ENCODE results near the gene SLC2A3. TPM values are rescaled to one million over a fixed set of nuclear protein-coding genes. Genes with fewer than 3 reads are reported as not detected.
"Not testable (repeated sequence)": the region's sequence is repeated elsewhere in the genome, so short reads cannot be mapped to it uniquely, and the experiment has no call there.

SLC2A3 gene
- total and polyA plus RNA-seq, 2 donors (not counting 3 experiments of a cell fraction or from before 2014, with no cell fraction given), result 13.9 to 20.8 TPM

- Histone ChIP-seq H3K36me3 (ENCODE audit: control insufficient read depth in 2 of 2, extremely low read depth in 1 of 2, insufficient read depth in 2 of 2, low read length in 2 of 2) (no peaks in the 10 kb centered on the region), H3K4me2 (ENCODE audit: insufficient read depth, low read length) (no peak overlapping the region), H3K9me1 (replicated peaks; ENCODE audit: control insufficient read depth, extremely low read depth, insufficient read depth, low read length) (no peaks in the 10 kb centered on the region), H3K27ac (ENCODE audit: insufficient read depth, low read depth, low read length) (no peak overlapping the region), H3K4me3 (replicated peaks in 1 of 3; ENCODE audit: insufficient read depth in 1 of 3, low read depth in 1 of 3, low read length in 3 of 3) (no peak overlapping the region), H3K79me2 (ENCODE audit: control insufficient read depth, insufficient read depth, low read length) (no peaks in the 10 kb centered on the region), H3K9ac (replicated peaks; ENCODE audit: extremely low read depth, insufficient read depth, low read length) (no peak overlapping the region), H4K20me1 (replicated peaks; ENCODE audit: control insufficient read depth, extremely low read depth, insufficient read depth, low read length) (no peaks in the 10 kb centered on the region), H3K9me3 (replicated peaks; ENCODE audit: control insufficient read depth, insufficient read depth, low read length) (no peaks in the 10 kb centered on the region), H3K4me1 (ENCODE audit: control insufficient read depth, extremely low read depth, insufficient read depth, low read length) (peaks cover 6% of the 10 kb centered on the region), H2AFZ (ENCODE audit: low read depth, low read length) (no peak overlapping the region), H3K27me3 (ENCODE audit: control insufficient read depth in 2 of 2, insufficient read depth in 2 of 2, low read length in 2 of 2) (peaks cover 0 to 10% of the 10 kb centered on the region in 2 experiments)
- intact Hi-C loops (cut with micrococcal nuclease) (loop anchor here (1.0 to 2.0 kb wide), 4 partner anchors 47 to 230 kb away; no protein-coding TSS in a partner anchor), dilution Hi-C loops (cut with MboI; ENCODE audit: extremely low pct_ligation_motif_present, low sequenced_read_pairs) (no loop called here)
- peak; percentile 75 for DNase-seq (ENCODE audit: low read depth, low spot score)
- FAIRE-seq, result peak; percentile 52
- ChIA-PET POLR2A (interaction anchor here (0.6 kb wide), 1 partner anchor 29 kb away, joined by 3 read pairs; no protein-coding TSS in a partner anchor), CTCF (interaction anchor here (0.6 to 3.1 kb wide), 8 partner anchors 11 to 156 kb away, joined by 3 to 13 read pairs (median 4); no protein-coding TSS in a partner anchor)
- TF ChIP-seq POLR2AphosphoS5 (IDR thresholded peaks at IDR 0.05; ENCODE audit: insufficient read depth, low read depth, low read length) (no peak), POLR2A (IDR thresholded peaks at IDR 0.05; ENCODE audit: low read depth, low read length) (no peak), MYC (IDR thresholded peaks at IDR 0.05; ENCODE audit: low read depth, low read length) (no peak), FOS (IDR thresholded peaks at IDR 0.05; ENCODE audit: borderline replicate concordance, insufficient read depth, low read length) (no peak), CTCF (IDR thresholded peaks at IDR 0.05; ENCODE audit: extremely low read depth in 1 of 2, insufficient read depth in 1 of 2, low read depth in 1 of 2, low read length in 2 of 2) (peak; percentile 45 to 55), JUN (IDR thresholded peaks at IDR 0.05; ENCODE audit: borderline replicate concordance, insufficient read depth, insufficient read length, low read depth) (no peak), MAX (IDR thresholded peaks at IDR 0.05; ENCODE audit: insufficient read depth, insufficient read length) (no peak), GATA2 (IDR thresholded peaks at IDR 0.05; ENCODE audit: insufficient read depth, insufficient read length, low read depth, low read length) (peak; percentile 32), EZH2 (IDR thresholded peaks at IDR 0.05; ENCODE audit: borderline replicate concordance, low read depth, low read length, severe bottlenecking) (no peak)
- BruUV-seq (replicated peaks), result no TSS peak
Measured at GRCh38 chr12:7907009-7907408, 29.0 kb downstream of the SLC2A3 start.

- H3K9ac ChIP-seq (replicated peaks; ENCODE audit: extremely low read depth, insufficient read depth, low read length); H3K27ac ChIP-seq (ENCODE audit: insufficient read depth, low read depth, low read length); FAIRE-seq; H3K36me3 ChIP-seq (ENCODE audit: control insufficient read depth in 2 of 2, extremely low read depth in 1 of 2, insufficient read depth in 2 of 2, low read length in 2 of 2); dilution Hi-C loops (cut with MboI; ENCODE audit: extremely low pct_ligation_motif_present, low sequenced_read_pairs); H2AFZ ChIP-seq (ENCODE audit: low read depth, low read length); H4K20me1 ChIP-seq (replicated peaks; ENCODE audit: control insufficient read depth, extremely low read depth, insufficient read depth, low read length); H3K4me3 ChIP-seq (replicated peaks in 1 of 3; ENCODE audit: insufficient read depth in 1 of 3, low read depth in 1 of 3, low read length in 3 of 3); POLR2A ChIA-PET; H3K9me3 ChIP-seq (replicated peaks; ENCODE audit: control insufficient read depth, insufficient read depth, low read length); BruUV-seq (replicated peaks); H3K4me1 ChIP-seq (ENCODE audit: control insufficient read depth, extremely low read depth, insufficient read depth, low read length); H3K9me1 ChIP-seq (replicated peaks; ENCODE audit: control insufficient read depth, extremely low read depth, insufficient read depth, low read length); H3K79me2 ChIP-seq (ENCODE audit: control insufficient read depth, insufficient read depth, low read length); DNase-seq (ENCODE audit: low read depth, low spot score); H3K4me2 ChIP-seq (ENCODE audit: insufficient read depth, low read length): not testable (repeated sequence)
- intact Hi-C loops (cut with micrococcal nuclease), result loop anchor here (2.0 kb wide), 1 partner anchor 74 kb away; no protein-coding TSS in a partner anchor
- CTCF ChIA-PET, result interaction anchor here (1.0 to 3.1 kb wide), 8 partner anchors 12 to 105 kb away, joined by 3 to 13 read pairs (median 6); no protein-coding TSS in a partner anchor
- H3K27me3 ChIP-seq (ENCODE audit: control insufficient read depth in 2 of 2, insufficient read depth in 2 of 2, low read length in 2 of 2), result peaks cover 0 to 11% of the 10 kb centered on the region in 2 experiments
Measured at GRCh38 chr12:7906303-7906702, 29.7 kb downstream of the SLC2A3 start.
